ENCODE data around the gene MGAT5.

Gene MGAT5

GRCh38 chr2:134408386-134408785 lies 154.5 kb downstream of the MGAT5 start:
- DNase-seq (ENCODE audit: extremely low spot score, insufficient read length, low read depth), result no peak
- FAIRE-seq, result no peak

- DNase-seq (ENCODE audit: extremely low spot score, insufficient read length, low read depth) (no peak), FAIRE-seq (no peak)
These were observed 154.9 kb downstream of the MGAT5 start for GRCh38 chr2:134408791-134409190.

GRCh38 chr2:134410006-134410405 lies 156.1 kb downstream of the MGAT5 start:
- DNase-seq (ENCODE audit: extremely low spot score, insufficient read length, low read depth) (no peak), FAIRE-seq (no peak)

GRCh38 chr2:134410831-134411231 lies 157.0 kb downstream of the MGAT5 start:
- FAIRE-seq (no peak), DNase-seq (ENCODE audit: extremely low spot score, insufficient read length, low read depth) (no peak)

- FAIRE-seq (no peak), DNase-seq (ENCODE audit: extremely low spot score, insufficient read length, low read depth) (no peak)
These were observed 157.5 kb downstream of the MGAT5 start for GRCh38 chr2:134411279-134411827.

GRCh38 chr2:134411828-134412638 lies 158.2 kb downstream of the MGAT5 start:
- peak; percentile 91 for FAIRE-seq
- DNase-seq (ENCODE audit: extremely low spot score, insufficient read length, low read depth), result peak; percentile 58

GRCh38 chr2:134412639-134412999 lies 158.7 kb downstream of the MGAT5 start:
- DNase-seq (ENCODE audit: extremely low spot score, insufficient read length, low read depth) (no peak), FAIRE-seq (no peak)

- FAIRE-seq (no peak), DNase-seq (ENCODE audit: extremely low spot score, insufficient read length, low read depth) (no peak)
These were observed 159.6 kb downstream of the MGAT5 start for GRCh38 chr2:134413430-134413829.

- no peak for DNase-seq (ENCODE audit: extremely low spot score, insufficient read length, low read depth)
- FAIRE-seq, result no peak
These were observed 160.0 kb downstream of the MGAT5 start for GRCh38 chr2:134413912-134414311.

GRCh38 chr2:134416018-134416417 lies 162.1 kb downstream of the MGAT5 start:
- FAIRE-seq, result peak; percentile 46
- no peak for DNase-seq (ENCODE audit: extremely low spot score, insufficient read length, low read depth)

GRCh38 chr2:134416637-134417036 lies 162.8 kb downstream of the MGAT5 start:
- DNase-seq (ENCODE audit: extremely low spot score, insufficient read length, low read depth) (no peak), FAIRE-seq (no peak)

- FAIRE-seq, result no peak
- no peak for DNase-seq (ENCODE audit: extremely low spot score, insufficient read length, low read depth)
These were observed 164.2 kb downstream of the MGAT5 start for GRCh38 chr2:134417968-134418582.

GRCh38 chr2:134420259-134420658 lies 166.4 kb downstream of the MGAT5 start:
- DNase-seq (ENCODE audit: extremely low spot score, insufficient read length, low read depth), result no peak
- no peak for FAIRE-seq

- no peak for FAIRE-seq
- DNase-seq (ENCODE audit: extremely low spot score, insufficient read length, low read depth), result no peak
These were observed 167.0 kb downstream of the MGAT5 start for GRCh38 chr2:134420920-134421319.

- DNase-seq (ENCODE audit: extremely low spot score, insufficient read length, low read depth), result no peak
- no peak for FAIRE-seq
These were observed 167.9 kb downstream of the MGAT5 start for GRCh38 chr2:134421556-134422328.

GRCh38 chr2:134425724-134426496 lies 172.0 kb downstream of the MGAT5 start:
- DNase-seq (ENCODE audit: extremely low spot score, insufficient read length, low read depth) (no peak), FAIRE-seq (no peak)

- FAIRE-seq (no peak), DNase-seq (ENCODE audit: extremely low spot score, insufficient read length, low read depth) (no peak)
These were observed 172.8 kb downstream of the MGAT5 start for GRCh38 chr2:134426721-134427120.

- no peak for FAIRE-seq
- DNase-seq (ENCODE audit: extremely low spot score, insufficient read length, low read depth), result no peak
These were observed 176.0 kb downstream of the MGAT5 start for GRCh38 chr2:134429886-134430285.

GRCh38 chr2:134431838-134432434 lies 178.1 kb downstream of the MGAT5 start:
- DNase-seq (ENCODE audit: extremely low spot score, insufficient read length, low read depth), result no peak
- no peak for FAIRE-seq
